Activated CD8-positive, alpha-beta memory T cell treated with anti-CD3 and anti-CD28 coated beads, Interleukin-2, amount 50 U/mL, for 1 hour (primary cell): Measurements from ENCODE around the gene ASTN2.

Experiments
- DNase-seq: peaks from one replicate; pipeline ENCODE4 v3.0.0-alpha.2; 2020; ENCODE audit errors: extremely low read depth

ASTN2 gene

GRCh38 chr9:116958881-116959280 is 456.0 kb downstream of the ASTN2 start:
- no peak for DNase-seq

GRCh38 chr9:116954731-116955130 is 460.1 kb downstream of the ASTN2 start:
- DNase-seq, result no peak

GRCh38 chr9:116953271-116953670 is 461.6 kb downstream of the ASTN2 start:
- no peak for DNase-seq

- DNase-seq, result no peak
Measured at GRCh38 chr9:116952436-116952810, 462.4 kb downstream of the ASTN2 start.

GRCh38 chr9:116951588-116952435 is 463.0 kb downstream of the ASTN2 start:
- DNase-seq, result no peak

- DNase-seq, result no peak
Measured at GRCh38 chr9:116945817-116946216, 469.0 kb downstream of the ASTN2 start.

- no peak for DNase-seq
Measured at GRCh38 chr9:116944714-116945534, 469.9 kb downstream of the ASTN2 start.

- no peak for DNase-seq
Measured at GRCh38 chr9:116943970-116944369, 470.9 kb downstream of the ASTN2 start.

- no peak for DNase-seq
Measured at GRCh38 chr9:116942593-116943061, 472.2 kb downstream of the ASTN2 start.

- no peak for DNase-seq
Measured at GRCh38 chr9:116941266-116941665, 473.6 kb downstream of the ASTN2 start.

- no peak for DNase-seq
Measured at GRCh38 chr9:116940614-116941215, 474.1 kb downstream of the ASTN2 start.

GRCh38 chr9:116939614-116940013 is 475.2 kb downstream of the ASTN2 start:
- no peak for DNase-seq

- DNase-seq, result no peak
Measured at GRCh38 chr9:116939161-116939560, 475.7 kb downstream of the ASTN2 start.

GRCh38 chr9:116937361-116937760 is 477.5 kb downstream of the ASTN2 start:
- no peak for DNase-seq

- no peak for DNase-seq
Measured at GRCh38 chr9:116935149-116935897, 479.5 kb downstream of the ASTN2 start.

- DNase-seq, result no peak
Measured at GRCh38 chr9:116934131-116934530, 480.7 kb downstream of the ASTN2 start.

- no peak for DNase-seq
Measured at GRCh38 chr9:116933251-116933650, 481.6 kb downstream of the ASTN2 start.

GRCh38 chr9:116929621-116930020 is 485.2 kb downstream of the ASTN2 start:
- no peak for DNase-seq

- DNase-seq, result no peak
Measured at GRCh38 chr9:116928884-116929283, 486.0 kb downstream of the ASTN2 start.

GRCh38 chr9:116928289-116928688 is 486.6 kb downstream of the ASTN2 start:
- no peak for DNase-seq

GRCh38 chr9:116927726-116928125 is 487.1 kb downstream of the ASTN2 start:
- no peak for DNase-seq

GRCh38 chr9:116925121-116925520 is 489.7 kb downstream of the ASTN2 start:
- DNase-seq, result no peak
